HFFc6 (cell line): ENCODE results near the gene GOLGA7B. TPM values are rescaled to one million over a fixed set of nuclear protein-coding genes. Genes with fewer than 3 reads are reported as not detected.

ENCODE experiments used
- DNase-seq: peaks from one replicate; pipeline ENCODE4 v3.0.0-alpha.2; 2018
- H3K27ac Mint-ChIP-seq: 2 replicates; pipeline ENCODE4 v1.8.0; 2020; ENCODE audit warnings: mild to moderate bottlenecking, mixed read lengths
- H3K27me3 Mint-ChIP-seq: 2 replicates; pipeline ENCODE4 v1.8.0; 2021; ENCODE audit warnings: mild to moderate bottlenecking, moderate library complexity, mixed read lengths; ENCODE audit not compliant: insufficient read depth
- H3K36me3 Mint-ChIP-seq: 2 replicates; pipeline ENCODE4 v1.8.0; 2021; ENCODE audit warnings: low read depth, mixed read lengths
- H3K4me1 Mint-ChIP-seq: 2 replicates; pipeline ENCODE4 v1.8.0; 2020; ENCODE audit warnings: low read depth, mixed read lengths
- H3K4me3 Mint-ChIP-seq: 2 replicates; pipeline ENCODE4 v1.8.0; 2020; ENCODE audit warnings: mild to moderate bottlenecking, moderate library complexity, mixed read lengths
- H3K9me3 Mint-ChIP-seq: 2 replicates; pipeline ENCODE4 v1.8.0; 2020; ENCODE audit warnings: mild to moderate bottlenecking, mixed read lengths
- total RNA-seq, 6 experiments: library from RNA; stranded (reverse); fragmentation: NEBNext Ultra II Directional; extraction: Animal tissue kit (Norgen Biotek cat#: 25700); gene quantifications; 2 replicates in 1 of 6; 3 replicates in 5 of 6; pipeline ENCODE4 v1.2.3, GENCODE V29; 2021
- TF ChIP-seq, protein P1 (sequence below): fragments of 200-600 bp; sonication (generic); IDR thresholded peaks from 2 replicates; pipeline ENCODE4 v1.5.0; 2021; ENCODE audit warnings: antibody characterized with exemption, mild to moderate bottlenecking

GOLGA7B gene
- total RNA-seq, 6 experiments from 2014 or later: not detected

DNA sequence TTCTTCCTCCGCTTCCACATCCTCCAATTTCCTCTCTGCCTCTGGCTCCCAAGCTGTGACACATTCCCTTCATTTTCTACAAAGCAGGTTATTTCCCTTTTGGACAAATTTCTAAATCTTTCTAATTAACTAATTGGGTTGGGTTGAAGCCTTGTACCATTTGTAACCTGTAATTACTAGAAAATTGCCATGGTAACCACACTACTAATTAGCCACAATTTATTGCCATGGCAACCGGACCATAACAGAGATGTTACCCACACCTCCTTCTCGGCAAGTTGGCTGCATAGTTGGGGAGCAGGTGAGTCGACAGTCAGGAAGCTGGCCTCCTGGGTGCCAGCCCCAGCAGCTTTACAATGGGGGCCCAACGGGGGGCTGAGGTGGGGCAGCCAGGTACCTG lies 61.6 kb downstream of the GOLGA7B start:
- H3K27me3 Mint-ChIP-seq: peaks cover 36% of the 10 kb centered on the region

DNA sequence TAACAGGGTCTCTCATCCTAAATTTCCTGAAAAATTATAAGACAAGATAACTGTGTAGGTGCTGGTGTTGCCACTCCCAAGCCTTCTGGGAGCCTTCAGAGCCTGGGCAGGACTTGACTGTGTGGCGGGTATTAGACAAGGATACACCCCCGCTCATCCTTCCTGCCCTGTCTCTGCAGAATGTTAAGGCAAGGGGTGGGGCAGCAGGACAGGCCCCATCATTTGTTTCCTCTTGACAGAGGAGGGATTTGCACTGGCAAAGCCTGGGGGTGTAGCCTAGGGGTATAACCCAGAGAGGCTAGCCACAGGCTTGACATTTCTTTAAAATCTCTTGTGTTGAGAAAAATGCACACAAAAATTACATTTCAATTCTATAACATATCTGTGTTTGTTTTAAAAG lies 63.5 kb downstream of the GOLGA7B start:
- Mint-ChIP-seq H3K4me1 (no peaks in the 10 kb centered on the region), H3K27ac (no peak overlapping the region), H3K9me3 (no peaks in the 10 kb centered on the region), H3K27me3 (peaks cover 22% of the 10 kb centered on the region), H3K4me3 (no peak overlapping the region), H3K36me3 (no peaks in the 10 kb centered on the region)
- TF ChIP-seq, protein P1, sequence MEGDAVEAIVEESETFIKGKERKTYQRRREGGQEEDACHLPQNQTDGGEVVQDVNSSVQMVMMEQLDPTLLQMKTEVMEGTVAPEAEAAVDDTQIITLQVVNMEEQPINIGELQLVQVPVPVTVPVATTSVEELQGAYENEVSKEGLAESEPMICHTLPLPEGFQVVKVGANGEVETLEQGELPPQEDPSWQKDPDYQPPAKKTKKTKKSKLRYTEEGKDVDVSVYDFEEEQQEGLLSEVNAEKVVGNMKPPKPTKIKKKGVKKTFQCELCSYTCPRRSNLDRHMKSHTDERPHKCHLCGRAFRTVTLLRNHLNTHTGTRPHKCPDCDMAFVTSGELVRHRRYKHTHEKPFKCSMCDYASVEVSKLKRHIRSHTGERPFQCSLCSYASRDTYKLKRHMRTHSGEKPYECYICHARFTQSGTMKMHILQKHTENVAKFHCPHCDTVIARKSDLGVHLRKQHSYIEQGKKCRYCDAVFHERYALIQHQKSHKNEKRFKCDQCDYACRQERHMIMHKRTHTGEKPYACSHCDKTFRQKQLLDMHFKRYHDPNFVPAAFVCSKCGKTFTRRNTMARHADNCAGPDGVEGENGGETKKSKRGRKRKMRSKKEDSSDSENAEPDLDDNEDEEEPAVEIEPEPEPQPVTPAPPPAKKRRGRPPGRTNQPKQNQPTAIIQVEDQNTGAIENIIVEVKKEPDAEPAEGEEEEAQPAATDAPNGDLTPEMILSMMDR: no peak
- DNase-seq: no peak

More for the DNA sequence above, 61.6 kb downstream of the GOLGA7B start:
- H3K27ac Mint-ChIP-seq: no peak overlapping the region
- H3K9me3 Mint-ChIP-seq: no peaks in the 10 kb centered on the region
- TF ChIP-seq, protein P1: no peak
- H3K4me3 Mint-ChIP-seq: no peak overlapping the region
- H3K36me3 Mint-ChIP-seq: no peaks in the 10 kb centered on the region
- no peaks in the 10 kb centered on the region for H3K4me1 Mint-ChIP-seq
- no peak for DNase-seq

DNA sequence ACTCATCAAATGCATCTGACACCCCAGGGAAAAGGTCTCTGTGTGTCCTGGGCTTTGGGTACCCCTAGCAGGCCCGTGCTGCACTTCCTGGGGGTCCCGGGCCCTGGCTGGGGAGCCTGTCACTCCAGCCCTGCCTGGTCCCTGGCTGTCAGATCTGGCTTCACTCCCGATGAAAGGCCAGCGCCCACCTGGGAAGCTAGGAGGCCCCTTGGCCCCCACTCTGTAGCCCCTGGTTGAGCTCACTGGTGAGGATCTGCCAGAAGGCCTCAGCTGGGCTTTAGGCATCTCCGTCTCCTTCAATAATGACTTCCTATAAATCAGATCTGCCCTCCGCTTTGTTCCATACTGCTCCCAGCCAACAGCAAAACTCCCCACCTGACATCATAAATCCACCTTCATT lies 64.0 kb downstream of the GOLGA7B start:
- TF ChIP-seq, protein P1: no peak
- Mint-ChIP-seq H3K4me3 (no peak overlapping the region), H3K27ac (no peak overlapping the region), H3K4me1 (no peaks in the 10 kb centered on the region), H3K36me3 (no peaks in the 10 kb centered on the region), H3K9me3 (no peaks in the 10 kb centered on the region), H3K27me3 (peaks cover 19% of the 10 kb centered on the region)
- DNase-seq: no peak

DNA sequence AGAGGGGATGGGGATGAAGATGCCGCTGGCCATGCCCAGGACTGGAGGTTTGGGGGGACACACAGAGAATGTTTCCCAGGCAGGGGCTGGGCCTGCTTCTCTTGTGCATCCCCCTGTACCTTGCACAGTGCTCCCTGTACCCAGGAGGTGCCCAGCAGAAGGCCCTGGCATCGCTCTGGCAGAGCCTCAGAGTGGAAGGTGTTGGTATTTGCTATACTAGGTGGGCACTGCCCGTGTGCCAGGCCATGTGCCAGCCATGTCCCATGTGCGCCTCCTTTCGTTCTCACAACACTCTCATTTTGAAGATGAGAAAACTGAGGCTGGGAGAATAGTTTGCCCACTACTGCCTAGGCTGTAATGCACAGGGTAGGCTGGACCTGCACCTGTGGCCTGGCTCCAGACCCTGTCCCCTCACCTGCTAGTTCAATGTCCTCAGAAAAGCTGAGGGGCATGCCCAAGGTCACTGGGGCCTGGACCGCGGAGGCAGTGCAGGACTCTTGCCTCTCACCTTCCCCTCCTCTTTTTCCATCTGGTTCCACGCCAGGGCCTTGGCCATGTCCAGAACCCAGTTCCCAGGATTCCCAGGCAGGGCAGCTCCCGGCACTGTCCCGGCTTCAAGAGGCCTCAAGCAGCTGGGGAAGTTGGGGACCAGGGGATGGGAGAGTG lies 64.7 kb downstream of the GOLGA7B start:
- Mint-ChIP-seq H3K36me3 (no peaks in the 10 kb centered on the region), H3K27me3 (peaks cover 17% of the 10 kb centered on the region), H3K27ac (no peak overlapping the region), H3K4me3 (no peak overlapping the region), H3K4me1 (no peaks in the 10 kb centered on the region), H3K9me3 (no peaks in the 10 kb centered on the region)
- no peak for DNase-seq
- TF ChIP-seq, protein P1: no peak

DNA sequence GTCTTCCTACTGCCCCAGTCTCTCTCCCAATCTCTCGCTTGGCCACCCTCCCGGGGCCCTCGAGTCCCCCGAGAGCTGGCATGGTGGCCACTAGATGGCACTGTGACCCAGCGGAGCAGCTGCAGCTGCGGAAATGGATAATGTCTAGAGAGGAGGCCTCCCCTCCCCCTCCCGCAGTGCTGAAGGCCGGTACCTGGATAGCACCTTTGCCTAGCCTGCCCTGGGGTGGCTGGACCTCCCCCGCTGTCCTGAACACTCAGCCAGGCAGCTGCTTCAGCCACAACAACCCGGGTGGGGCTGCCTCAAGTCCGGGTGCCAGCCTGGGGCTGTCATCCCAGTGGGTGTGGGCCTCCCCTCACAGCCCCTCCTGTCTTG lies 65.2 kb downstream of the GOLGA7B start:
- peaks cover 18% of the 10 kb centered on the region for H3K27me3 Mint-ChIP-seq

More for the DNA sequence above, 65.2 kb downstream of the GOLGA7B start:
- no peak overlapping the region for H3K27ac Mint-ChIP-seq
- no peak overlapping the region for H3K4me3 Mint-ChIP-seq
- no peaks in the 10 kb centered on the region for H3K36me3 Mint-ChIP-seq
- no peaks in the 10 kb centered on the region for H3K4me1 Mint-ChIP-seq
- peak; percentile 40 for DNase-seq
- TF ChIP-seq, protein P1: peak; percentile 96
- H3K9me3 Mint-ChIP-seq: no peaks in the 10 kb centered on the region
